G401 (cell line): ENCODE measurements around the gene TTC33. TPM values are rescaled to one million over a fixed set of nuclear protein-coding genes. Genes with fewer than 3 reads are reported as not detected.

Experiments used
- DNase-seq: peaks from one replicate; pipeline ENCODE4 v3.0.0-alpha.2; 2015; ENCODE audit warnings: low spot score
- in situ Hi-C: cut with HindIII; loops from 2 replicates; pipeline ENCODE4 v1.10.0; 2016; ENCODE audit warnings: low sequenced_read_pairs, mixed read lengths
- total RNA-seq: library from RNA; depleted of rRNA; stranded (reverse); fragments of >200 nt; shearing (Covaris generic); gene quantifications from 2 replicates; pipeline ENCODE4 v1.2.3, GENCODE V29; 2014

The TTC33 gene
- total RNA-seq, 1 experiment from 2014 or later, result 18.5 TPM

DNA sequence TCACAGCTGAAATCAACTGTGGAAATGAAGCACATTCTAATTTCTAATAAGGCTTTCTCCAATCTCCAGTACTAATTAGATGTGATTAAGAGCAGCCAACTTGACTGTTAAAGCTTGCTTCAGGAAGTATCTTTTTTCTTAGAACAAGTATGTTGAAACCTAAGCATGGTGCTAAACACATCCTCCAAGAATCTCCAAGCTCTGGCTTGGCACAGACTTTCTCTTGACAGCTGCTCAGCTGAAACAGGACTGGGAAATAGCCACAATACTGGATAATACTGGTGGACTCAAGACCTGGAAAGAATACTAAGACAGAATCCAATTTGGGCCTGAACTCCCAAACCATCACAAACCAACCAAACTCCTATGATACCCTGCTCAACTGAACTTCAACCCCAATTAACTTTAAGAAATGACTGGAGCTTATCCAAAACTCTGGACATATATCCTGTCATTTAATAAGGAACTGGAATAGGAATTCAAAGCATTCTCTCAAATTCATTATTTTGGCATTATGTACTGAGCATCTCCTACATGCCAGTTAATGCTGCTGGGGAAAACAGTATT, 26.2 kb upstream of the TTC33 start:
- in situ Hi-C loops, result no loop called here
- DNase-seq, result peak; percentile 49

DNA sequence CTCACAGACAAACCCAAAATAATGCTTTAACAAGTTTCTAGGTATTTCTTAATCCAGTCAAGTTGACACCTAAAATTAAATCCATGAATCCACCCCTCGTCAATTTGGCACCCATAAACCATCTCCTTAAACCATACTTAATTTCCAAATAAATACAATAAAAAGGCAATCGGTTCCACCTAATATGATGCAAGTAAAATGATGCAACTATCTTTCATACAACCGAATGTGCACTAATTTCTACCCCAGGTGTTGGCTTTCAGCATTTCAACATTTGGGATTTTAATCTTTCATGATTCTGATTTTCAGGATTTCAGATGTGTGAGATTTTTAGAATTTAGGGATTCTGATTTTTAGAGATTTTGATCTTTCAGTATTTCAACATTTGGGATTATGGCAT, 25.1 kb upstream of the TTC33 start:
- no peak for DNase-seq
- in situ Hi-C loops, result no loop called here

DNA sequence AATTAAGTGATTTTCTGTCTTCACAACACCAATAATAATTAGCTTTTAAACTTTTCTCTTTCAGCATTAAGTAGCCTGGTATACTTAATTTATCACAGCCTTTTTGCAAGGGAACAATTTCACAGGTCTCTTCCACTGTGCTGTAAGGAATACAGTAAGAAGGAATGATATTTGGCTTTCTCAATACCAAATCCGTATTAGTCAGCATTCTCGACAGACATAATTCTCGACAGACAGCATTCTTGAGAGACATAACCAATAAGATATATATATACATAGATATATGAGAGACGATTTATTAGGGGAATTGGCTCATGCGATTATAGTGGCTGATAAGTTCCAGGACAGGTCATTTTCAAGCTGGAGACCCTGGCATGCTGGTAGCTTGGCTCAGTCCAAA, 24.4 kb upstream of the TTC33 start:
- in situ Hi-C loops, result no loop called here
- no peak for DNase-seq

DNA sequence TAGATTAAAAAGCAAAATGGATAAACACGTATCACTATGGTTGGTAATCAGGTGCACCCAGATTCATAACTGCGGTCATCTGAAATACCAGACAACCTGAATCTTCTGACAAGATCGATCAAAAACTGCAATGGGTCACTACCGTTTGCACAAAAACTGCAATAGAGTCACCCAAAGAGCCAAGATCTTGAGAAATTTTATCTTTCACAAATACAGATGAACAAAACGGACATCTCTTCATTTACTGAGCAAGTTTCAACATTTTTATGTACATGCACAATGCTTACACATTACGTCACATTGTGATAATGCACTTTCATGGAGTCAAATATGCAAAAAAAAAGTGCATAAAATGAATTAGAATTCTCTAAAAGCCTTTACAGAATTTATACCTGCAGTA, 23.8 kb upstream of the TTC33 start:
- in situ Hi-C loops, result no loop called here
- no peak for DNase-seq

DNA sequence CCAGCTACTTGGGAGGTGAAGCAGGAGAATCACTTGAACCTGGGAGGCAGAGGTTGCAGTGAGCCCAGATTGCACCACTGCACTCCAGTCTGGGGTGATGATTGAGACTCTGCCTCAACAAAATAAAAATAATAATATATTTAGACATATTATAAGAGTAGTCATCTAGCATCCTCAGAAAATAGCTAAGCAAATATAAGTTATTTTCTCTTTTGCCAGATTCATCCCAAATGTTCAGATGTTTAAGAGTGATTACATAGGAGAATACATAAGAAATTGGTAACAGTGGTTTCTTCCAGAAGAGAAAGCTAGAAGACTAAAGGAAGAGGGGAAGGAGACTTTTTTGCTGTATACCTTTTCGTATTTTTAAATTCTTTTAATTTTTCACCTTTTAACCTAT, 22.4 kb upstream of the TTC33 start:
- in situ Hi-C loops, result no loop called here
- DNase-seq, result no peak

DNA sequence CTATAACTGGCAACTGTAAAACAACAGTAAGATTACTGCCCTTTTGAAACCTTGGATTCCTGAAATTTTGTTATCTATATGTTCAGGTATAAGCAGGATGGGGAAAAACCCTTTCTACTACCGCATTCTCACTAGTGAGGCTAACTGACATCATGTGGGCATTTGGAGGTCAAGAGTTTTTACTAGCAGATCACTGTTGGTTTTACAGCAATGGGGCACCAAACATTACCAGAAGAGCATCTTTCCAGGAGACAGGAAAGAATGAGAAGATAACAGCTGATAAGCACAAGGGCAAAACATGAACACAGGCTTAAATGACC, 20.9 kb upstream of the TTC33 start:
- no peak for DNase-seq
- in situ Hi-C loops, result no loop called here

DNA sequence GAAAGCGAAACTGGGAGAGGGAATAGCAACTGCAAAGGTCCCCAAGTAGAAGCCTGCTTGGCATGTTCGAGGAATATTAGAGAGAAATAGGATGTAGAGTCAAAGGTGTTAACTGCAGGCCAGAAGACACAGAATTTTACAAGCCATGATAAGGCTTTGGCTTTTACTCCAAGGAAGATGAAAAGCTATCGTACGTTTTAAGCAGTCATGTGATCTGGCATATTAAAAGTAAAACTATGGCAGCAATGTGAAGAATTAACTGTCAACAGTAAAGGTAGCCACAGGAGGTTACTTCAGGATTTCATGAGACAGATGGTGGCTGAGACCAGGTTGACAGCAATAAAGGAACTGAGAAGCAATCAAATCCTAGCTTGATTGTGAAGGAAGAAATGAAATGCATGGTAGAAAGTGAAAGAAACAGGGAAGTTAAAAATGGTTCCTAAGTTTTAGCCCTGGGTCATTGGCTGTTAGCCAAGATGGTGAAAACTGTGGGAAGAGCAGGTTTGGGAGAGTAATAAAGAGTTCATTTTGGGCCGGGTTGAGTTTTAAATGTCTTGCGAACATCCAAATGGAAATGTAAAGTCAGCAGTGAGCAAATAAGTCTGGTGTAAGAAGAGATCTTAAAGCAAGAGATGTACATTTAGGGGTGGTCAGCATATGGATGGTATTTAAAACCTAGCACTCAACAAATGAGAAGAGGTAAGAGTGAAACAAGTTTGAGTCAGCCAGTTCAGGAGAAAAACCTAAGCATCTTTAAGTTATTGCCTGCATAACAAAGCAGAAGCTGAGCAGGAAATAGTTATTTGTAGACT, 20.3 kb upstream of the TTC33 start:
- in situ Hi-C loops, result no loop called here
- peak; percentile 19 for DNase-seq

DNA sequence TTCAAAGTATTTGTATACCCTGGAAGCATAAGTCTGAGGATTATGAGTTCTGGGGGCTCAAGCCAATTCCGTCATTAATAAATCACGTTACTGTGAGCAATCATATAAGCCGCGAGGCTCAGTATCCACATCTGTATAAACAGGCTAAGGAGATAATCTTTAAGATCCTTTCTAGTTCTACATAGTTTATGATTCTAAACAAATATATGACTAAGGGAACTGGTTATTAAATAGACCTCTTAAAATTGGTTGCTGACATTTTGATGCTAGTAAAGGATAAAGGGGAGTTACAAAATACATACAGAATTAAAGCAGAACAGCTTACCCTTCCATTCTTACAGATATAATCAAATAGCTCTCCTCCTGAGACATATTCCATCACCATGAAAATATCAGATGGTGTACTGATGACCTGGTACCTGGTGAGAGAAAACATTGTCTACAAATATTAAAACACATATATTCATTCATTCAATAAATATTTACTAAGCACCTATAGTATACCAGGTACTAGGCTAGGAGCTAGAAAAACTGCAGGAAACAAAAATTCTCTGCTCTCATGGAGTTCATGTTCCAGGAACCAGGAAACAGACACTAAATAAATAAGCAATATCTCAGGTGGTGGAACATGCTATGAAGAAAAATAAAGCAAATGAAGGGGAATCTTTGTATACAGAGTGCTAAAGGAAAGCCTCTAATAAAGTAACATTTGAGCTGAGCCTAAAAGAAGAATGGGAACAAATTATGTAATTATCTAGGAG, 19.5 kb upstream of the TTC33 start:
- in situ Hi-C loops, result no loop called here

DNA sequence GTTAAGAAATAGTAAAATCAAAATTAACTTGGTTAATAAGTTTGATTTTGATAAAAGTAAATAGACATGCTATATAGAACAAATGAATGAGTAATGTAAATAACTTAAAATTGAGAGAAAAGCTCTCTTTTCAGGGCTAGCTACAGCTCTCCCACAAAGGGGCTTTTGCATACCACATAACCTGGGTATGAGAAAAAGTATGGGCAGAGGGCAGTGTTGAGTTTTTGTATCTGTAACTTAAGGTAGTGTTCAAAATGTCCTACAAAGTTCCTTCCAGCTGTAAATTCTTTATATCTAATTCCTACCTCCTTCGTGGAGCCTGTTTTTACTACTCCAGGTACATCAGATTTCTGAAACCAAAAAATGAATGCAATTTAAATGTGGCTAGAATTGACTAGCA, 18.9 kb upstream of the TTC33 start:
- in situ Hi-C loops, result no loop called here
- no peak for DNase-seq

More for the DNA sequence above, 19.5 kb upstream of the TTC33 start:
- no peak for DNase-seq

DNA sequence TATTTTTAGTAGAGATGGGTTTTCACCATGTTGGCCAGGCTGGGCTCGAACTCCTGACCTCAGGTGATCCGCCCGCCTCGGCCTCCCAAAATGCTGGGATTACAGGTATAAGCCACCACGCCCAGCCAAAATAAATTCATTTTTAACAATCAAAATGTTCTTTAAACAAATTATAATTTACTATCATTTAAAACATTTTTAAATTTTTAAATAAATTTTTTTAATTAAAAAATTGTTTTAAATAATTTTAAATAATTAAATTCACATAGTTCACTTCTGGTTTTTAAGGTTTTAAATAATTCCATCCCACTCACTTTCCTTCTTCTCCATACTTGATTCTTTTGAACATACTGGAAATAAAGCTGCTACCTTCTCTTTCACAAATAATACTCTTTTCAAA, 15.0 kb upstream of the TTC33 start:
- no peak for DNase-seq
- in situ Hi-C loops, result no loop called here

DNA sequence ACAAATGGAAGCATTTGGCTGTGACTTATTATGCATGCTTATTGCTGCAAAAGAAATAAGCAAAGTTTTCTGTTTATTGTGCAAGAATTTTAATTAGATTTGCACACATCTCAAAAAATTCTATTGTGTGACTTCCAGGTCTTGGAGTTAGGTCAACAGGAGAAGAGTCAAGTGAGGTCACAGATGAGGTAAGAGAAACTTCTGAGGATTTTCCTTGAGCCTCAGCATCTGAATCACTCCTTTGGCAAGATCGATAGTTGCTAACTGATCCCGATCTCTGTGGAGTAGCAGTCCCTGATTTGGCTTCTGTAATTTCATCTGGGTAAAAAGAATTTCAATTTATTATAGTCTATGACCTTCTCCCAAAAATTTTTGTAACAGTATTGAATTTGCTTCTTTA, 6.9 kb upstream of the TTC33 start:
- DNase-seq, result no peak
- in situ Hi-C loops, result no loop called here

DNA sequence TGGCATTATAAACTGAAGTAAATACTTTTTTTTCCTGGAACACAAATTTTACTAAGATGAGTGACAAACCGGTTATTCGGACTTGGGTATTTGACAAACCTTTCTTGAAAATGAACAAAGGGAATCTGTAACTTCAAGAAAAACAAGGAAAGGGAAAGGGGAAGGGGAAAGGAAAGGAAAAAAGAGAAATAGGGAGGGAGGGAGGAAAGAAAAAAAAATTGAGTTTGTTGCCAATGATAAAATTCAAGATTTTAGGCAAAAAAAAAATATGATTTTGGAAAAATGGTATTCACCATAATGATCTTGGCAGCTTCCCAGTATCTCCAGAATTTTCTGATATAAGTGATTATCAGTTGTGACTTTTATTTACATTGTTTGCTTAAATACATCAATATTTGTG, 1.6 kb upstream of the TTC33 start:
- DNase-seq, result no peak
- in situ Hi-C loops, result no loop called here

DNA sequence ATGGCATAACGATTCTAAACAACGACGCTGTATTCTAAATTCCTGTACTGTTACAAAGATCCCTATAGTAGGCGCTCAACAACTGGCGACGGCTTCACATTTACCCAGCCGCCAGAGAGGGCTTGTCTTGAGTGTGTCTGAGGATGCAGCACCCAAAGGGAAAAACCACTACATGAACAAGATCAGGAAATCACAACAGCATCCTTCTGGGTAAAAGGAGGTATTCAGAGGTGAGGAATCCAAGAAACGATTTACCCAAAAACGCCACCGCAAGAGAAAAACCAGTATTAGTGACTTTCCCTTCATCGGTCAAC, 711 bp downstream of the TTC33 start:
- DNase-seq, result peak; percentile 91
- in situ Hi-C loops, result no loop called here

DNA sequence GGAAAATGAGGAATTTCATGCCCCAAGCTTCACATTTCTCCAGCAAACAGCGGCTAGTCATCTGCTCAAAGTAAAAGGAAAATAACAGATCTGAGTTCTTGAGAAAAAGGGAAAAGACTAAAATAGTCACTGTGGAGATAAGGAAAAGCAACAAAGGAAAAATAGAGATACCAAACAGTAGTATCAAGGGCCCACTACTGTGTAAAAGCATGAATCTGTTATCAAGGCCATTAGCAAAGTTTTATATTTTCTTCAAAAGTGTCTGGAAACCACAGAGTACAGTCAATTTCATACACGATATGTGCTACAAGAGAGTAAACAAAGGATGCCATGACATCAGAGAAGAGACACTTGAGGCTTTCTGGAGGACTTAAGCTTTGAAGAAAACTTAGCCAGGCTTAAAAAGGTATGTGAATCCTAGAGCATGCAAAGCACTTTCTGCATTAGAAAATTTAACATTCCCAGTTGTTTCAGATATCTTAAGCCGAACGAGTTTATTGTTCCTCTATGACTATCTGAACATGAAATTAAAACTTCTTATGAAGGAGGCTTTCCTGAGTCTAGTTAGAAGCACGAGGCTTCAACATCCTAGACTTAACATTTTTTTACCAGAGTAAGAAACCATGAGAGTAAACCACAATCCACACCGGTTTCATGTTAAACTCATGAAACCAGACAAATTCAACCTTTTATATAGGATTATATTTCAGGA, 1.2 kb downstream of the TTC33 start:
- in situ Hi-C loops, result no loop called here
- DNase-seq, result no peak

DNA sequence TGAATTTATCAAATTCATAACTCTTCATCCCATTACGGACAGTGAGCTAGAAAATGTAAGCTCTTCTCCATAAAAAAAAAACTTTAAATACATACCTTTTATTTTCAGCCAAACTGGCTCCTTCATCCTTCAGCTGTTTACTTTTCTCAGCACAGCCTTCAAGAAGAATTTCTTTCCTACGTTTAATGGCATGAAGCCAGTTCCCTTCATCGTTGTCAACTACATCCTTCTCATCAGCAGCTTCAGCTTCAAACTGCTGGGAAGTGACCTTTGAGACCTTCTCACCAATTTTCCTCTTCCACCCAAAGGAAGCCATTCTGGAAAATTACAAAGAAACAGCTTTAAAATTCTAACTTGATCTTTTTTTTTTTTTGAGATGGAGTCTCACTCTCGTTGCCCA, 9.1 kb downstream of the TTC33 start:
- DNase-seq, result no peak
- in situ Hi-C loops, result no loop called here

DNA sequence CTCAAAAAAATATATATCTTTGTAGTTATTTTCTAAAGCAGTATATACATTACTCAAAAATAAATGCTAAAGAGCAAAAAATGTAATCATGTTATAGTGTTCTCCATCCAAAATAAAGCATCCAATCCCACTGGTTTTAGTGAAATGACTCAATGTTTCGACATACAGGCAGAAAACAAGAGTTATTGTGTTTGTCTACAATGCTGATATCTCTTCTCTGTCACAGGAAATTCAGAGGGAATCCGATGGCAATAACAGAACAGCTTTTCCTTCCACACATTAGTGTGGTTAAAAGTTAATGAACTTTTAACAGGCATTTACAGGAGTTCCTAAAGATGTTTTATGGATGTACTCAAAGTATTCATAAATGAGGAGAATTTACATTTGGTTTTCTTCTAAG, 12.0 kb downstream of the TTC33 start:
- in situ Hi-C loops, result no loop called here

DNA sequence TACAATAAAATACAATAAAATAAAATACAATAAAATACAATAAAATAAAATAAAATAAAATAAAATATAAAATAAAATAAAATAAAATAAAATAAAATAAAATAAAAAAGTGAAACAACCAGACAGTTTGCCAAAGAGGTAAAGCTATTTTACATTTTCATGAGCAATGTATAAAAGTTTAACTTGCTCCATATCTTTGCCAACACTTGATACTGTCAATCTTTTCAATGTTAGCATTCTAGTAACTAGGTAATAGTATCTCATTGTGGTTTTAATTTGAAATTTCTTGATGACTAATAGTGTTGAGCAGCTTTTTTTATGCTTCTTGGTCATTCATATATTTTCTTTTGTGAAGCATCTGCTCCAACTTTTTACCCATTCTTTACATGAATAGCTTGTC, 17.3 kb downstream of the TTC33 start:
- in situ Hi-C loops, result no loop called here
- no peak for DNase-seq

More for the DNA sequence above, 12.0 kb downstream of the TTC33 start:
- no peak for DNase-seq

DNA sequence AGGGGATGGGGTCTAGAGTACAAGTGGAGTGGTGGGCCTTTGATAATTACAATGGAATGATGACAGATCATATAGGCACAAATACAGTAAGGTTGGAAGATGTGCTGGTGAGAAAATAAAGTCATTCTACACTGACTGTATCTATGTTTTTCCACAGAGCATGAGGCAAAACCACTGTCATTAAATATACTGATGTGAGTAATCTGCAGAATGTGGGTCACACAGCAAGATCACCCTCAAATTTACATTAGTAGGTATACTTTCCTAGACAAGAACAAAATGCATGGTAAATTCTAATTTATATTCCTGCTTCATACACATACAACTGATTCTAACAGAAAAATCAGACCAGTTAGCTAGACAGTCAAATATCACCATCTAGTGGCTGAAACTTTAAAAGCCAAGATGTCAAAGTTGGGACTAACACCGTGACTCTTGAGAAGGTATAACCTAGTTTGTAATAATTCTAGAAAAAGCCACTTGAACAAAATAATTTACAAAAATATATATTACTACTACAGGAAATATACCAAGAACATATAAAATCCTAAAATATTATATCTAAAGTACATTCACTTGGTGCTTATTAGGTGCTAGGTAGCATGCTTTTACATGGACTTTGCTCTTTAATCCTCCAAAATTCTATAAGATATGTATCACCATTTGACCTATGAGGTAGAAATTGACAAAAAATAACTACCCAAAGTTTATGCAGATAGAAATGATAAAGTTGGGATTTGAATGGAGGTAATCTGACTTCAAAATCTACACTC, 19.5 kb downstream of the TTC33 start:
- in situ Hi-C loops, result no loop called here
- DNase-seq, result peak; percentile 61

DNA sequence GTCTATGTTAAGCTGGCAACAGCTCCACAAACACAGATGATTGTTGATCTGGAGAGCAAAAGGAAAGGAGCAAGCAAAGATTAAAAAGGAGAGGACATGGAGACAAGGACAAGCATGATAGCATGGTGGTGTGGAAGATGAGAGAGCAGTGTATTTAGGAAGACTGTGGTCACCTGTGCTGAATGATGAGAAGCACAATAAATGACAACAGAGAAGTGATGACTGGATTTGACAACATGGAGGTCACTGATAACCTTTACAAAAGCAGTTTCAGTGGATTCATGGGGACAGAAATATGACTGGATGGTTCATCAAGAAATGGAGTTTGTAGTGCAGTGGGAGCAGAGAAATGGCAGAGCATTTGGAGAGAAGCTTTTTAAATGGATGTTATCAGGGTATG, 20.2 kb downstream of the TTC33 start:
- in situ Hi-C loops, result no loop called here
- DNase-seq, result no peak
